A549 (cell line): ENCODE data around the gene TOR1B.

Source experiments
- CHD2 ChIP-seq: fragments of 150-350 bp; IDR thresholded peaks from 2 replicates; pipeline ENCODE4 v1.6.1; 2014; ENCODE audit warnings: low read length; ENCODE audit not compliant: partially characterized antibody
- EP300 ChIP-seq, 2 experiments: fragments of >200 bp; sonication (Bioruptor Twin); formaldehyde crosslinking; IDR thresholded peaks; 2 replicates in 1 of 2; 3 replicates in 1 of 2; pipeline ENCODE4 v1.6.1; 2016 to 2017
- HEYL ChIP-seq: fragments of 250-450 bp; sonication (Bioruptor Pico); IDR thresholded peaks from 2 replicates; pipeline ENCODE4 v1.8.0; 2021; ENCODE audit warnings: mild to moderate bottlenecking, moderate library complexity
- HOXA7 ChIP-seq: fragments of 250-450 bp; sonication (Bioruptor Pico); IDR thresholded peaks from 2 replicates; pipeline ENCODE4 v1.5.0; 2020; ENCODE audit warnings: mild to moderate bottlenecking, moderate library complexity
- JUNB ChIP-seq: fragments of >200 bp; sonication (Bioruptor Twin); formaldehyde crosslinking; IDR thresholded peaks from 2 replicates; pipeline ENCODE4 v1.6.1; 2016
- MAFK ChIP-seq: fragments of 450-650 bp; IDR thresholded peaks from 2 replicates; pipeline ENCODE4 v1.6.1; 2014; ENCODE audit not compliant: partially characterized antibody
- POLR2A ChIP-seq: IDR thresholded peaks from 2 replicates; pipeline ENCODE4 v1.6.1; 2012; ENCODE audit warnings: mild to moderate bottlenecking, low read length
- POLR2AphosphoS2 ChIP-seq: conservative IDR thresholded peaks from 2 replicates; pipeline ENCODE4 v1.6.1; 2012; ENCODE audit warnings: low read length, improper control_type of control experiment, inconsistent platforms
- RFX5 ChIP-seq: fragments of 450-650 bp; IDR thresholded peaks from 2 replicates; pipeline ENCODE4 v1.7.1; 2014; ENCODE audit warnings: antibody characterized with exemption, mild to moderate bottlenecking, moderate library complexity
- TF ChIP-seq, protein P1 (sequence below): IDR thresholded peaks from 2 replicates; pipeline ENCODE4 v1.6.1; 2012; ENCODE audit warnings: low read depth, borderline replicate concordance
- TF ChIP-seq, protein P2 (sequence below): fragments of 200-600 bp; sonication (generic); IDR thresholded peaks from 2 replicates; pipeline ENCODE4 v1.6.1; 2016; ENCODE audit warnings: antibody characterized with exemption, mild to moderate bottlenecking, moderate library complexity
- TF ChIP-seq, protein P3 (sequence below): fragments of >200 bp; sonication (Bioruptor Twin); formaldehyde crosslinking; IDR thresholded peaks from 3 replicates; pipeline ENCODE4 v1.5.1; 2016
- TF ChIP-seq, protein P4 (sequence below): IDR thresholded peaks from 2 replicates; pipeline ENCODE4 v1.6.1; 2012

DNA sequence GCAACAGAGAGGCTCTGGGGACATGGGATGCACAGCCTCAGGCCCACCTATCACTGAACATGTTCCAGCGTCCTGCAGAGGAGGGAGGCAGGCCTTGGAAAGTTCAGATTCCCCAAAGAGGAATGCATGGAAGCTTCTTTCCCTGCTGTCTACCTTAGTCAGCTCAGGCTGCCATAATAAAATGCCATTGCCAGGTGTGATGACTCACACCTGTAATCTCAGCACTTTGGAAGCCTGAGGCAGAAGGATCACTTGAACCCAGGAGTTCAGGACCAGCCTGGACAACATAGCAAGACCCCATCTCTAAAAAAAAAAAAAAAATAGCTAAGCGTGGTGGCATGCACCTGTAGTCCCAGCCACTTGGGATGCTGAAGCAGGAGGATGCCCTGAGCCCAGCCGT lies 24.5 kb upstream of the TOR1B start:
- TF ChIP-seq POLR2A (no peak), HEYL (CRISPR knock-in tag) (no peak), JUNB (no peak), POLR2AphosphoS2 (no peak), CHD2 (no peak), RFX5 (no peak), MAFK (no peak), HOXA7 (CRISPR knock-in tag) (no peak), EP300 (IDR thresholded peaks at IDR 0.05) (no peak)
- TF ChIP-seq, protein P1, sequence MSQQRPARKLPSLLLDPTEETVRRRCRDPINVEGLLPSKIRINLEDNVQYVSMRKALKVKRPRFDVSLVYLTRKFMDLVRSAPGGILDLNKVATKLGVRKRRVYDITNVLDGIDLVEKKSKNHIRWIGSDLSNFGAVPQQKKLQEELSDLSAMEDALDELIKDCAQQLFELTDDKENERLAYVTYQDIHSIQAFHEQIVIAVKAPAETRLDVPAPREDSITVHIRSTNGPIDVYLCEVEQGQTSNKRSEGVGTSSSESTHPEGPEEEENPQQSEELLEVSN, result no peak
- TF ChIP-seq, protein P2, sequence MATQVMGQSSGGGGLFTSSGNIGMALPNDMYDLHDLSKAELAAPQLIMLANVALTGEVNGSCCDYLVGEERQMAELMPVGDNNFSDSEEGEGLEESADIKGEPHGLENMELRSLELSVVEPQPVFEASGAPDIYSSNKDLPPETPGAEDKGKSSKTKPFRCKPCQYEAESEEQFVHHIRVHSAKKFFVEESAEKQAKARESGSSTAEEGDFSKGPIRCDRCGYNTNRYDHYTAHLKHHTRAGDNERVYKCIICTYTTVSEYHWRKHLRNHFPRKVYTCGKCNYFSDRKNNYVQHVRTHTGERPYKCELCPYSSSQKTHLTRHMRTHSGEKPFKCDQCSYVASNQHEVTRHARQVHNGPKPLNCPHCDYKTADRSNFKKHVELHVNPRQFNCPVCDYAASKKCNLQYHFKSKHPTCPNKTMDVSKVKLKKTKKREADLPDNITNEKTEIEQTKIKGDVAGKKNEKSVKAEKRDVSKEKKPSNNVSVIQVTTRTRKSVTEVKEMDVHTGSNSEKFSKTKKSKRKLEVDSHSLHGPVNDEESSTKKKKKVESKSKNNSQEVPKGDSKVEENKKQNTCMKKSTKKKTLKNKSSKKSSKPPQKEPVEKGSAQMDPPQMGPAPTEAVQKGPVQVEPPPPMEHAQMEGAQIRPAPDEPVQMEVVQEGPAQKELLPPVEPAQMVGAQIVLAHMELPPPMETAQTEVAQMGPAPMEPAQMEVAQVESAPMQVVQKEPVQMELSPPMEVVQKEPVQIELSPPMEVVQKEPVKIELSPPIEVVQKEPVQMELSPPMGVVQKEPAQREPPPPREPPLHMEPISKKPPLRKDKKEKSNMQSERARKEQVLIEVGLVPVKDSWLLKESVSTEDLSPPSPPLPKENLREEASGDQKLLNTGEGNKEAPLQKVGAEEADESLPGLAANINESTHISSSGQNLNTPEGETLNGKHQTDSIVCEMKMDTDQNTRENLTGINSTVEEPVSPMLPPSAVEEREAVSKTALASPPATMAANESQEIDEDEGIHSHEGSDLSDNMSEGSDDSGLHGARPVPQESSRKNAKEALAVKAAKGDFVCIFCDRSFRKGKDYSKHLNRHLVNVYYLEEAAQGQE, result no peak
- TF ChIP-seq, protein P3, sequence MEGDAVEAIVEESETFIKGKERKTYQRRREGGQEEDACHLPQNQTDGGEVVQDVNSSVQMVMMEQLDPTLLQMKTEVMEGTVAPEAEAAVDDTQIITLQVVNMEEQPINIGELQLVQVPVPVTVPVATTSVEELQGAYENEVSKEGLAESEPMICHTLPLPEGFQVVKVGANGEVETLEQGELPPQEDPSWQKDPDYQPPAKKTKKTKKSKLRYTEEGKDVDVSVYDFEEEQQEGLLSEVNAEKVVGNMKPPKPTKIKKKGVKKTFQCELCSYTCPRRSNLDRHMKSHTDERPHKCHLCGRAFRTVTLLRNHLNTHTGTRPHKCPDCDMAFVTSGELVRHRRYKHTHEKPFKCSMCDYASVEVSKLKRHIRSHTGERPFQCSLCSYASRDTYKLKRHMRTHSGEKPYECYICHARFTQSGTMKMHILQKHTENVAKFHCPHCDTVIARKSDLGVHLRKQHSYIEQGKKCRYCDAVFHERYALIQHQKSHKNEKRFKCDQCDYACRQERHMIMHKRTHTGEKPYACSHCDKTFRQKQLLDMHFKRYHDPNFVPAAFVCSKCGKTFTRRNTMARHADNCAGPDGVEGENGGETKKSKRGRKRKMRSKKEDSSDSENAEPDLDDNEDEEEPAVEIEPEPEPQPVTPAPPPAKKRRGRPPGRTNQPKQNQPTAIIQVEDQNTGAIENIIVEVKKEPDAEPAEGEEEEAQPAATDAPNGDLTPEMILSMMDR, result no peak
- TF ChIP-seq, protein P4, sequence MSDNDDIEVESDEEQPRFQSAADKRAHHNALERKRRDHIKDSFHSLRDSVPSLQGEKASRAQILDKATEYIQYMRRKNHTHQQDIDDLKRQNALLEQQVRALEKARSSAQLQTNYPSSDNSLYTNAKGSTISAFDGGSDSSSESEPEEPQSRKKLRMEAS, result no peak
